ENCODE measurements around the gene ECI1.

The ECI1 gene

GRCh38 chr16:2198283-2198682 is 53.1 kb downstream of the ECI1 start:
- H3K4me3 Mint-ChIP-seq: no peak overlapping the region
- peaks cover 41 to 68% of the 10 kb centered on the region in 2 donors for H3K27me3 Mint-ChIP-seq
- H3K27ac Mint-ChIP-seq: no peak overlapping the region
- H3K4me1 Mint-ChIP-seq: peaks cover 6 to 20% of the 10 kb centered on the region in 2 donors
- DNase-seq: no peak
- H3K9me3 Mint-ChIP-seq: no peaks in the 10 kb centered on the region
- H3K36me3 Mint-ChIP-seq: no peaks in the 10 kb centered on the region
- no peak for ATAC-seq (replicated peaks)

- H3K9me3 Mint-ChIP-seq: no peaks in the 10 kb centered on the region
- H3K36me3 Mint-ChIP-seq: no peaks in the 10 kb centered on the region
- H3K27me3 Mint-ChIP-seq: peaks cover 42 to 73% of the 10 kb centered on the region in 2 donors
- no peak for DNase-seq
- no peak for ATAC-seq (replicated peaks)
- no peak overlapping the region for H3K4me3 Mint-ChIP-seq
- H3K27ac Mint-ChIP-seq: no peak overlapping the region
- H3K4me1 Mint-ChIP-seq: peaks cover 6 to 20% of the 10 kb centered on the region in 2 donors
Observed at GRCh38 chr16:2197765-2198164, 53.6 kb downstream of the ECI1 start.

- no peak for ATAC-seq (replicated peaks)
- DNase-seq: no peak
- no peaks in the 10 kb centered on the region for H3K9me3 Mint-ChIP-seq
- H3K4me1 Mint-ChIP-seq: peaks cover 6 to 20% of the 10 kb centered on the region in 2 donors
- no peak overlapping the region for H3K27ac Mint-ChIP-seq
- H3K36me3 Mint-ChIP-seq: no peaks in the 10 kb centered on the region
- H3K27me3 Mint-ChIP-seq: peaks cover 48 to 74% of the 10 kb centered on the region in 2 donors
- H3K4me3 Mint-ChIP-seq: peak overlapping the region; percentile 74 to 81
Observed at GRCh38 chr16:2196981-2197511, 54.3 kb downstream of the ECI1 start.

DNA sequence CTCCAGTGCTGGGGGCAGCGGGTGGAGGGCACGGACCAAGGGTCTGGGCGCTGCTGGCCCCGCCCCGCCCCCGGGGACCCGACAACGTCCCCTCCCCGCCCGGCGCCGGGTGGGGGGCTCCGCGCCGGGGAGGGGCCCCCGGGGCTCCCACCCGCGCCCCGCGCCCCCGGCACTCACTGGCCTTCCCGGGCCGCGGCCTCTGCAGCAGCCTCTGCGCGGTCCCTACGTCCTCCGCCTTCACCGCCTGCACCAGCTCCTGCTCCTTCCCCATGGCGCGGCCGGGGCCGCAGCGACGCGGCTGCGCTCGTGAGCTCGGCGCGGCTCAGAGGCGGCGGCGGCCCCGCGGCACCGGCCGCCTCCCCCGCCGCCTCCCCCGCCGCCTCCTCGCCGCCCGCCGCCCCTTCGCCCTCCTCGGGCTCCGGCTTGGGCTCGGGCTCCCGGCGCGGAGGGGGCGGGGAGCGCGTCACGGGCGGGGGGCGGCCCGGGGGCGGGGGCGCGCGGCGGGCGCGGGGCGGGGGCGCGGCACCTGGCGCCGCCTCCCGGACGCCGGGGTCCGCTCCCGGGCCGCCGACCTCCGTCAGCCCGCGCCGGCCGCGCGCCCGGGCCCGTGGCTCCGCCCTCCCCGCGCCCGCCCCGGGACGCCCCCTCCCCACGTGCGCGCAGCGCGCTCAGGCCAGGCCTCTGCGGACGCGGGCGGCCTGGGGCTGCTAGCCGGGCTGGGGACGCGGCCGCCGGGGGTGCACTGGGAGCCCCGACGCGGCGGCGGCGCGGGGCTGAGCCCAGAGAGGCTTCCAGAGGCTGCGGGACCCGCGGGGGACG is 55.0 kb downstream of the ECI1 start, which contains the start of gene CASKIN1:
TSS of gene CASKIN1 (minus strand) at position 444 of the 819 bp plus-strand sequence. CDS start at position 271, 173 bp downstream.
- peaks cover 6 to 20% of the 10 kb centered on the region in 2 donors for H3K4me1 Mint-ChIP-seq
- H3K36me3 Mint-ChIP-seq: no peaks in the 10 kb centered on the region
- H3K27me3 Mint-ChIP-seq: peaks cover 52 to 68% of the 10 kb centered on the region in 2 donors
- peak within 1 kb of the TSS; percentile 65 for H3K27ac Mint-ChIP-seq
- H3K9me3 Mint-ChIP-seq: no peaks in the 10 kb centered on the region
- ATAC-seq (replicated peaks): peak; percentile 59 to 64
- H3K4me3 Mint-ChIP-seq: peak within 1 kb of the TSS; percentile 74 to 81
- DNase-seq: no peak

- peak overlapping the region; percentile 65 for H3K27ac Mint-ChIP-seq
- H3K4me1 Mint-ChIP-seq: peaks cover 6 to 20% of the 10 kb centered on the region in 2 donors
- H3K36me3 Mint-ChIP-seq: no peaks in the 10 kb centered on the region
- H3K27me3 Mint-ChIP-seq: peaks cover 52 to 68% of the 10 kb centered on the region in 2 donors
- peak overlapping the region; percentile 60 to 62 for H3K4me3 Mint-ChIP-seq
- DNase-seq (no peak), ATAC-seq (replicated peaks) (peak; percentile 36 to 41)
- H3K9me3 Mint-ChIP-seq: no peaks in the 10 kb centered on the region
Observed at GRCh38 chr16:2195322-2196161, 55.8 kb downstream of the ECI1 start.

DNA sequence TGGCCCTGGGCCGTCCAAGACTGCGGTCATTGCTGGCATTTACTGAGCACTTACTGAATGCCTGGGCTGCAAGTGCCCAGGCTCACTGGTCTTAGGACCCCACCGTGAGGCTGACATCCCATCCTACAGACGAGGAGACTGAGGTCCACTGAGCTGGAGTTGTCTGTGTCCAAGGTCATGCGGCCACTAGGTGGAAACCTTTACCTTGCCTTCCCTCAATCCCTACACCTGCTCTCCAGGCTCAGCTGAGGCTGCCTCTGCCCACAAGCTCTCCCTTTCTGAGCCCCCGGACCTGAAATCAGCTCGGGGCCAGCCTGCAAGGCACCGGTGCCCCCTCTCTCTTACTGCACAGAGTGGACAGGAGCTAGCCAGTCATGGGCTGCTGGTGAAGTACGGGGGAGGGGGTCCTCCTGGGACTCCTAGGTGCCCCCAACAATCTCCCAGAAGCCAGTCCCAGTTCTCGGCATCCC is 56.5 kb downstream of the ECI1 start:
- Mint-ChIP-seq H3K27me3 (peaks cover 48 to 63% of the 10 kb centered on the region in 2 donors), H3K4me1 (peaks cover 6 to 20% of the 10 kb centered on the region in 2 donors), H3K4me3 (peak overlapping the region in 1 of 2 donors; percentile 26), H3K27ac (no peak overlapping the region), H3K9me3 (no peaks in the 10 kb centered on the region), H3K36me3 (no peaks in the 10 kb centered on the region)
- peak; percentile 24 for DNase-seq
- ATAC-seq (replicated peaks): peak; percentile 72 to 73

GRCh38 chr16:2194166-2194834 is 57.1 kb downstream of the ECI1 start:
- Mint-ChIP-seq H3K27me3 (peaks cover 47 to 59% of the 10 kb centered on the region in 2 donors), H3K27ac (no peak overlapping the region), H3K9me3 (no peaks in the 10 kb centered on the region), H3K4me3 (no peak overlapping the region), H3K36me3 (no peaks in the 10 kb centered on the region), H3K4me1 (peaks cover 6 to 20% of the 10 kb centered on the region in 2 donors)
- ATAC-seq (replicated peaks) (no peak), DNase-seq (no peak)

DNA sequence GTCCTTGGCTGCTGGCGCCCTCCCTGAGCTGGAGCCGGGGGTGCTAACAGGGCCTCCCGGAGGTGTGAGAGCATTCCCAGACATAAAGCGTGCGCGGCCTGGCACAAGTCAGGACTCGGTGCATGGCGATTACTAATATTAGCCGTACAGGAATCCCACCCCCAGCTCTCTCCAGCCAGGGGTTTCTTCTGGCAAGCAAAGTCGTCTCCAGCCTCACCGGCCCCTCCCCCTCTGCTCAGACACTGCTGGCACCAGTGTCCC is 60.0 kb downstream of the ECI1 start:
- no peaks in the 10 kb centered on the region for H3K36me3 Mint-ChIP-seq
- no peak for ATAC-seq (replicated peaks)
- peaks cover 28 to 38% of the 10 kb centered on the region in 2 donors for H3K27me3 Mint-ChIP-seq
- H3K4me1 Mint-ChIP-seq: peaks cover 6 to 15% of the 10 kb centered on the region in 2 donors
- no peak overlapping the region for H3K4me3 Mint-ChIP-seq
- no peak for DNase-seq
- no peak overlapping the region for H3K27ac Mint-ChIP-seq
- H3K9me3 Mint-ChIP-seq: no peaks in the 10 kb centered on the region

DNA sequence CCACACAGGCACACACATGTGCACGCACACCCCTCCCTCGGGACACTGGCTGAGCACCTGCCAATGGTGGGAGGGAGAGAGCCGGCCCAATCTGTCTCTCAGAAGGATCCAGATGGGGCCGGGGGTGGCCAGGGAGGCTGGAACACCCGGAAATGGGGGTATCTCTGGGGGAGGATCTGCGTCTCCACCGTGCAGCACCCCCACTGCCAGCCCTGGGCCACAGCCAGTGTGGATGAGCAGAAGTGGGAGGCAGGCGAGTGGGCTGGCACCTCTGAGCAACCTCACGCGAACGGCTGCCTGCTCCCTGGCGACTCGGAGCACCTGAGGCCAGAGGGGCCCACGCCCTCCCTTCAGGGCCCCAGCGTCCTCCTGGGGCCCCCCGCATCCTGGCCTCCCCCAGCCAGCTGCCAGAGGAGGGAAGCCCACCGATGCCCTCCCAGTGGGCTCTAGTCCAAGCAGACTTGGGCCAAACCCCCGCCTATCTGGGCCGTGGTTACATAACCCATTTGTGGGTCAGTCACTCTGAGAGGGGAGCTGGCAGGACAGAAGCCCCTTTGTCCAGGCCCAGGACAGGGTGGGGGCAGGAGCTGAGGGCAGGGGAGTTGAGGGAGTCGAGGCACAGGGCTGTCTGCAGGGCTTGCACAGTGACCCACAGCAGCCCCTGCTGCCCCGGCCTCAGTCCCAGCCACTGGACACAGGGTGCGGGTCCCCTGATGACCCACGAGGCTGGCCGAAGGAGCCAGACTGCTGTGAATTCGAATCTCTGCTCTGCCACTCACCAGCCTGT is 60.5 kb downstream of the ECI1 start:
- Mint-ChIP-seq H3K9me3 (no peaks in the 10 kb centered on the region), H3K4me3 (no peak overlapping the region), H3K27ac (no peak overlapping the region), H3K27me3 (peaks cover 28 to 38% of the 10 kb centered on the region in 2 donors), H3K4me1 (peaks cover 6 to 15% of the 10 kb centered on the region in 2 donors), H3K36me3 (no peaks in the 10 kb centered on the region)
- ATAC-seq (replicated peaks) (no peak), DNase-seq (no peak)

DNA sequence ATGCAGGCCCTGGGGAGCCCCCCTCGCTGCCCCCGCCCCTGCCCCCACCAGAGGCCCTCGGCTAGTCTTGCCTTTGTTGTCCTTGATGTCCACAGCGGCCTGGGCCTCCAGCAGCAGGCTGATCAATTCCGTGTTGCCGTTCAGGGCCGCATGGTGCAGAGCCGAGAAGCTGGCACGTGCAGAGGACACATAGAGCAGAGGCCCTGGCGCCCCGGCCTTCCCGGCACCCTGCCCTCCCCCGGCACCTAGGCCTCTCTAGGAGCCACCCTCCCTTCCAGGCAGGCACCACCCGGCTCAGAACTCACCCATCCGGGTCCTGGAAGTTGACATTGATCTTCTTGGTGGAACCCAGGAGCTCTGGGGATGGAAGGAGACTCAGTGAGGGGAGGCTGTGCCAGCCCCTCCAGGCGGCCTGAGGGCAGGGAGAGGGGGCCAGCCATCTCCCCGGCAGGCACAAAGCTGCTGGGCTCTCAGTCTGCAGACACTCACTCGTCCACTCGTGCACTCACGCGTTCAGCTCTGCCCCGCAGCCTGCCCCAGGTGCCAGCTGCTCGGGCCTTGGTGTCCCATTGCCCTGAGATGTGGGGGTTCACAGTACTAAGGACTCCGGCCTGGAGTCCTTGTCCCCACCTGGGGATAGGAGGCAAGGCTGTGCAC is 61.3 kb downstream of the ECI1 start:
- Mint-ChIP-seq H3K4me1 (peaks cover 4 to 8% of the 10 kb centered on the region in 2 donors), H3K27ac (no peak overlapping the region), H3K9me3 (no peaks in the 10 kb centered on the region), H3K27me3 (peaks cover 26 to 31% of the 10 kb centered on the region in 2 donors), H3K4me3 (no peak overlapping the region), H3K36me3 (no peaks in the 10 kb centered on the region)
- DNase-seq (no peak), ATAC-seq (replicated peaks) (no peak)

Data from stimulated activated naive B cell treated with anti-CD40 and anti-IgM and Interleukin-4, amounts not matched to agents 10 μg/mL and 1 μg/mL and 100 μg/mL, for 72 hours (primary cell).